CD4-positive, alpha-beta T cell (primary cell): ENCODE results near the gene SERINC2. TPM values are rescaled to one million over a fixed set of nuclear protein-coding genes. Genes with fewer than 3 reads are reported as not detected.

Experiments
- ATAC-seq: fragments of 200-7000 bp; cut with Tn5 transposase; one replicate; pipeline ENCODE4 v1.10.0; 2022; ENCODE audit warnings: mild to moderate bottlenecking; ENCODE audit not compliant: poor library complexity
- CTCF ChIA-PET: fragments of 350-600 bp; sonication (Branson Sonifier 250); formaldehyde crosslinking; loops from one replicate; lab custom pipeline; 2021; ENCODE audit warnings: antibody characterized with exemption, inconsistent platforms; lab: Charles Lee
- POLR2A ChIA-PET: fragments of 350-600 bp; sonication (Branson Sonifier 250); formaldehyde crosslinking; loops from one replicate; lab custom pipeline; 2021; ENCODE audit warnings: antibody characterized with exemption, inconsistent platforms; lab: Charles Lee
- DNase-seq, 14 experiments: peaks; one replicate each; pipeline ENCODE4 v3.0.0-alpha.2; 2013 to 2020; ENCODE audit warnings: mixed read lengths in 2 of 14
- H3K27ac ChIP-seq, 2 donors: one replicate each; pipeline versions ENCODE4 v1.5.1 to v1.7.0; 2013; ENCODE audit warnings: low read length in 2 of 2, low read depth in 1 of 2, mild to moderate bottlenecking in 1 of 2
- H3K27me3 ChIP-seq, 2 experiments: 1 replicate in 1 of 2; 2 replicates in 1 of 2; pipeline versions ENCODE4 v1.6.1 to v1.7.0; 2013; ENCODE audit warnings: low read length in 2 of 2, control low read depth in 1 of 2, mild to moderate bottlenecking in 1 of 2, moderate library complexity in 1 of 2; ENCODE audit not compliant: insufficient read depth in 2 of 2, control insufficient read depth in 1 of 2
- H3K36me3 ChIP-seq: one replicate; pipeline ENCODE4 v1.6.1; 2013; ENCODE audit warnings: low read length, control low read depth; ENCODE audit not compliant: insufficient read depth
- H3K4me1 ChIP-seq: one replicate; pipeline ENCODE4 v1.6.1; 2013; ENCODE audit warnings: low read length, control low read depth; ENCODE audit not compliant: insufficient read depth
- H3K4me3 ChIP-seq: one replicate; pipeline ENCODE4 v1.5.1; 2013; ENCODE audit warnings: mild to moderate bottlenecking, low read length, moderate library complexity
- H3K9me3 ChIP-seq, 2 experiments: 1 replicate in 1 of 2; 2 replicates in 1 of 2; pipeline versions ENCODE4 v1.6.1 to v1.7.0; 2013; ENCODE audit warnings: low read length in 2 of 2, mild to moderate bottlenecking in 2 of 2, control low read depth in 1 of 2, moderate library complexity in 1 of 2; ENCODE audit not compliant: control insufficient read depth in 1 of 2, insufficient read depth in 1 of 2
- H3K27ac Mint-ChIP-seq: one replicate; pipeline ENCODE4 v1.8.0; 2020; ENCODE audit warnings: mixed read lengths
- H3K27me3 Mint-ChIP-seq: one replicate; pipeline ENCODE4 v1.8.0; 2021; ENCODE audit warnings: mixed read lengths
- H3K36me3 Mint-ChIP-seq: one replicate; pipeline ENCODE4 v1.8.0; 2021; ENCODE audit warnings: low read depth, mixed read lengths
- H3K4me1 Mint-ChIP-seq: one replicate; pipeline ENCODE4 v1.8.0; 2021; ENCODE audit warnings: low read depth, mixed read lengths
- H3K4me3 Mint-ChIP-seq: one replicate; pipeline ENCODE4 v1.8.0; 2020; ENCODE audit warnings: mild to moderate bottlenecking, mixed read lengths
- H3K9me3 Mint-ChIP-seq: one replicate; pipeline ENCODE4 v1.8.0; 2020; ENCODE audit warnings: mixed read lengths
- CTCF ChIP-seq: fragments of 200-600 bp; IDR thresholded peaks from one replicate; pipeline ENCODE4 v1.8.0; 2022; ENCODE audit warnings: antibody characterized with exemption, mild to moderate bottlenecking
- intact Hi-C, 2 experiments: fragments of 100-400 bp; cut with DNase I in 1 of 2; cut with micrococcal nuclease in 1 of 2; formaldehyde crosslinking; loops; one replicate each; pipeline versions ENCODE4 v1.15.1 to v1.9.0; 2023 to 2025; cut with DNase I, micrococcal nuclease
- total RNA-seq, 174 experiments: library from RNA in 2 of 174; stranded (reverse) in 2 of 174; gene quantifications; one replicate each; pipeline ENCODE4 v1.2.3 and lab custom pipeline; 2021 to 2026

SERINC2 gene
- total RNA-seq, 2 experiments from 2014 or later, result 0.11 TPM; not detected in 1

GRCh38 chr1:31368611-31369107 is 44.4 kb upstream of the SERINC2 start:
- no peak overlapping the region for H3K4me3 ChIP-seq
- ChIA-PET CTCF (no interaction called here), POLR2A (no interaction called here)
- H3K9me3 ChIP-seq, result no peaks in the 10 kb centered on the region
- H3K4me1 Mint-ChIP-seq, result peaks cover 5% of the 10 kb centered on the region
- H3K27me3 Mint-ChIP-seq, result no peaks in the 10 kb centered on the region
- peaks cover 0 to 4% of the 10 kb centered on the region in 2 experiments for H3K27me3 ChIP-seq
- DNase-seq (no peak), ATAC-seq (no peak)
- H3K36me3 Mint-ChIP-seq, result peaks cover 36% of the 10 kb centered on the region
- no peak overlapping the region for H3K27ac Mint-ChIP-seq
- H3K36me3 ChIP-seq, result peaks cover 33% of the 10 kb centered on the region
- peaks cover 11% of the 10 kb centered on the region for H3K4me1 ChIP-seq
- no peaks in the 10 kb centered on the region for H3K9me3 Mint-ChIP-seq
- TF ChIP-seq CTCF, result no peak
- intact Hi-C loops, result no loop called here
- H3K27ac ChIP-seq, result no peak overlapping the region
- H3K4me3 Mint-ChIP-seq, result no peak overlapping the region

GRCh38 chr1:31370021-31370420 is 43.0 kb upstream of the SERINC2 start:
- peaks cover 0 to 4% of the 10 kb centered on the region in 2 experiments for H3K27me3 ChIP-seq
- Mint-ChIP-seq H3K27ac (no peak overlapping the region), H3K36me3 (peaks cover 23% of the 10 kb centered on the region), H3K4me3 (no peak overlapping the region), H3K27me3 (no peaks in the 10 kb centered on the region), H3K9me3 (no peaks in the 10 kb centered on the region), H3K4me1 (peaks cover 8% of the 10 kb centered on the region)
- no peak for DNase-seq
- ATAC-seq, result no peak
- H3K9me3 ChIP-seq, result no peaks in the 10 kb centered on the region
- no peak for TF ChIP-seq CTCF
- H3K4me3 ChIP-seq, result no peak overlapping the region
- intact Hi-C loops, result no loop called here
- H3K27ac ChIP-seq, result no peak overlapping the region
- ChIA-PET POLR2A (no interaction called here), CTCF (no interaction called here)
- H3K36me3 ChIP-seq, result peaks cover 19% of the 10 kb centered on the region
- H3K4me1 ChIP-seq, result peaks cover 15% of the 10 kb centered on the region

GRCh38 chr1:31370565-31370964 is 42.4 kb upstream of the SERINC2 start:
- Mint-ChIP-seq H3K9me3 (no peaks in the 10 kb centered on the region), H3K4me3 (no peak overlapping the region)
- peaks cover 0 to 4% of the 10 kb centered on the region in 2 experiments for H3K27me3 ChIP-seq

More at GRCh38 chr1:31370565-31370964, 42.4 kb upstream of the SERINC2 start:
- peaks cover 15% of the 10 kb centered on the region for H3K36me3 ChIP-seq
- CTCF ChIA-PET, result no interaction called here
- Mint-ChIP-seq H3K27me3 (no peaks in the 10 kb centered on the region), H3K4me1 (peaks cover 8% of the 10 kb centered on the region), H3K27ac (no peak overlapping the region), H3K36me3 (peaks cover 17% of the 10 kb centered on the region)
- POLR2A ChIA-PET, result no interaction called here
- DNase-seq (no peak), ATAC-seq (no peak)
- intact Hi-C loops, result no loop called here
- no peak overlapping the region for H3K4me3 ChIP-seq
- no peak overlapping the region for H3K27ac ChIP-seq
- H3K9me3 ChIP-seq, result no peaks in the 10 kb centered on the region
- H3K4me1 ChIP-seq, result peaks cover 15% of the 10 kb centered on the region
- no peak for TF ChIP-seq CTCF
